HCT116 (cell line): ENCODE data around the gene PVR.

ENCODE experiments used
- CEBPB ChIP-seq: IDR thresholded peaks from 2 replicates; pipeline ENCODE4 v1.6.1; 2012; ENCODE audit warnings: low read depth
- CTCF ChIP-seq, 3 experiments: fragments of 200-600 bp in 1 of 3; sonication (generic) in 1 of 3; IDR thresholded peaks in 2 of 3; conservative IDR thresholded peaks in 1 of 3; 2 replicates each; pipeline ENCODE4 v1.5.1; 2012 to 2017; ENCODE audit warnings: low read depth in 2 of 3, low read length in 2 of 3, antibody characterized with exemption in 1 of 3, borderline replicate concordance in 1 of 3, control low read depth in 1 of 3, mild to moderate bottlenecking in 1 of 3, mixed read lengths in 1 of 3, mixed run types in 1 of 3, moderate library complexity in 1 of 3; ENCODE audit not compliant: insufficient read depth in 1 of 3
- EZH2 ChIP-seq: fragments of 200-600 bp; sonication (generic); IDR thresholded peaks from 2 replicates; pipeline ENCODE4 v1.6.1; 2017; ENCODE audit warnings: antibody characterized with exemption, mixed run types
- EZH2phosphoT487 ChIP-seq: fragments of 200-600 bp; IDR thresholded peaks from 2 replicates; pipeline ENCODE4 v1.6.1; 2018; ENCODE audit warnings: antibody characterized with exemption, borderline replicate concordance
- JUND ChIP-seq: IDR thresholded peaks from 2 replicates; pipeline ENCODE4 v1.6.1; 2012
- POLR2A ChIP-seq: IDR thresholded peaks from 2 replicates; pipeline ENCODE4 v1.7.0; 2011; ENCODE audit warnings: borderline replicate concordance; ENCODE audit not compliant: insufficient read depth, insufficient read length; ENCODE audit errors: extremely low read depth
- POLR2AphosphoS5 ChIP-seq: IDR thresholded peaks from 2 replicates; pipeline ENCODE4 v1.6.1; 2011; ENCODE audit warnings: mild to moderate bottlenecking, low read depth, low read length, moderate library complexity
- RAD21 ChIP-seq: IDR thresholded peaks from 2 replicates; pipeline ENCODE4 v1.6.1; 2012; ENCODE audit warnings: low read depth, mild to moderate bottlenecking
- REST ChIP-seq: IDR thresholded peaks from 2 replicates; pipeline ENCODE4 v1.6.1; 2012; ENCODE audit warnings: low read depth
- SIN3A ChIP-seq: IDR thresholded peaks from 2 replicates; pipeline ENCODE4 v1.6.1; 2012; ENCODE audit warnings: low read depth
- SP1 ChIP-seq: IDR thresholded peaks from 2 replicates; pipeline ENCODE4 v1.6.1; 2012; ENCODE audit warnings: low read depth
- TCF7L2 ChIP-seq: IDR thresholded peaks from 2 replicates; pipeline ENCODE4 v1.7.0; 2011; ENCODE audit warnings: borderline replicate concordance, inconsistent platforms; ENCODE audit not compliant: insufficient read depth, insufficient read length; ENCODE audit errors: extremely low read depth
- YY1 ChIP-seq: IDR thresholded peaks from 2 replicates; pipeline ENCODE4 v1.6.1; 2011; ENCODE audit warnings: low read length, low read depth, moderate library complexity, mild to moderate bottlenecking; ENCODE audit not compliant: insufficient replicate concordance; ENCODE audit errors: extremely low read depth

- TF ChIP-seq CTCF (IDR thresholded peaks at IDR 0.05 in 2 of 3, conservative IDR thresholded peaks at IDR 0.05 in 1 of 3; ENCODE audit: borderline replicate concordance in 1 of 3, insufficient read depth in 1 of 3, low read depth in 2 of 3, low read length in 2 of 3) (no peak), JUND (no peak), POLR2A (no peak), POLR2AphosphoS5 (no peak), YY1 (no peak), SIN3A (no peak), CEBPB (no peak), REST (no peak), EZH2 (no peak), RAD21 (no peak), SP1 (no peak), EZH2phosphoT487 (no peak), TCF7L2 (no peak)
Observed at GRCh38 chr19:44671400-44671799, 27.7 kb downstream of the PVR start, which contains the start of gene CEACAM19.
